ENCODE results near the gene JAG1. TPM values are rescaled to one million over a fixed set of nuclear protein-coding genes. Genes with fewer than 3 reads are reported as not detected.
A peak's percentile ranks its signal among the peaks of the same experiment; 100 is the strongest.

JAG1 gene
- total RNA-seq, 1 donor from 2014 or later, result 4.3 TPM

GRCh38 chr20:10699941-10700340 lies 26.1 kb upstream of the JAG1 start:
- no peak for ATAC-seq
- DNase-seq (ENCODE audit: low spot score), result no peak

DNA sequence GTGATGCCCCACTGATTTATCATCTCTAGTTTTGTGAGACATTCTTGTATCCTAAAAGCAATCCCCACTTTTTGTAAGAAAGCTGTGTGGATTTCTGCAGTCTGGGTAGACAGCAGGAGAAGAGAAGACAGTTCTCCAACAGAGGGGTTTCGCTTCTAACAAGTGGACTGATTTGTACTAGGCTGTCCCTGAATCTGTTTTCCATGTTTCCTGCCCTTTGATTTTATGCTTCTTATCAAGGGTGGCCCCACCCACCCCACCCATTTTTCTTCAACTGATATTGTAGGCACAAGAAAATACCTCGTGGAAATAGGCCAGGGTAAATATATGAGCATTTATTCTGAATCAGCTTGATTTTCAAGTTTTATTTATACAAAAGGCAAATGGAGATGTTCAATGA lies 25.7 kb upstream of the JAG1 start:
- no peak for DNase-seq (ENCODE audit: low spot score)
- no peak for ATAC-seq

DNA sequence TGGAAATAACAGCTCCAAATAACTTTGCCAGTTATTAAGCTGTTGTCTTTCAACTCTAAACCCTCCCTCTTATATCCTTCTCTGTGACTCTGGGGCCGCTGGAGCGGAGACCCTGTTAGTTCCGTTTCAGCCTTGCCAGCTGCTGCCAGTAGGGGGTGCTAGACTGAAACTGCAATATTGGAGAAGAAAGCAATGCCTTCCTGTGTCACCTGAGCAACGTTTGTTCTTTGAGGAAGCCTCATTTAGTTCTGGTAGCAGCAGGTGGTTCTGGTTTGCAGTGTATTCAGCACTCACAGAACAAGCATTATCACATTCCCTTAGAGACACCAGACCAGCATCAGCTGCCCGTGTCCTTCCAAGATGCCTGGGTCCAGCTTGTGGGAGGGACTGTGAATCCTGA lies 22.9 kb upstream of the JAG1 start:
- peak; percentile 51 for DNase-seq (ENCODE audit: low spot score)
- ATAC-seq, result peak; percentile 84

DNA sequence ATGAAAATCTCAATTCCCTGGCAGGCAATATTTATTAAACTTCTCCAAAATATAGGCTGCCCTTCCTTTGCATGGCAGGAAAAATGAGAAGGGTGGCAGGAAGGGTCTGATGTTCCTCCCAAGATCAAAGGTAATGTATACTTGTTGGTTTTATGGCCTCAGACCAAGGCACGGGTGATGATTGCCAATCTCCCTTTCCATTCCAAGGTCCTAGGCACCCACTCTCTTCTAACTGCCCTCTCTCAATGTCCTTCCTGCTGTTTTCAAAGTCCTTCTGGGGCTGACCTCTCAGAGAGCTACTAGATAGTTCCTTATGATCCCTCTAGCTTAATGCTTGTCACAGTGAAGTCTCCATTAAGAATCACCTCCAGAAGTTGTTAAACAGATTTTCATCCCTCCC lies 15.6 kb upstream of the JAG1 start:
- DNase-seq (ENCODE audit: low spot score) (no peak), ATAC-seq (no peak)

GRCh38 chr20:10687895-10688294 lies 14.1 kb upstream of the JAG1 start:
- ATAC-seq (no peak), DNase-seq (ENCODE audit: low spot score) (no peak)

GRCh38 chr20:10686356-10687133 lies 12.7 kb upstream of the JAG1 start:
- ATAC-seq (no peak), DNase-seq (ENCODE audit: low spot score) (no peak)

- ATAC-seq (no peak), DNase-seq (ENCODE audit: low spot score) (no peak)
Observed at GRCh38 chr20:10683537-10683936, 9.7 kb upstream of the JAG1 start.

- DNase-seq (ENCODE audit: low spot score) (no peak), ATAC-seq (no peak)
Observed at GRCh38 chr20:10682939-10683338, 9.1 kb upstream of the JAG1 start.

GRCh38 chr20:10681494-10681893 lies 7.7 kb upstream of the JAG1 start:
- DNase-seq (ENCODE audit: low spot score), result no peak
- ATAC-seq, result no peak

- no peak for DNase-seq (ENCODE audit: low spot score)
- no peak for ATAC-seq
Observed at GRCh38 chr20:10680571-10680970, 6.8 kb upstream of the JAG1 start.

GRCh38 chr20:10679269-10679668 lies 5.5 kb upstream of the JAG1 start:
- DNase-seq (ENCODE audit: low spot score), result no peak
- no peak for ATAC-seq

GRCh38 chr20:10676518-10676917 lies 2.7 kb upstream of the JAG1 start:
- DNase-seq (ENCODE audit: low spot score) (no peak), ATAC-seq (no peak)

DNA sequence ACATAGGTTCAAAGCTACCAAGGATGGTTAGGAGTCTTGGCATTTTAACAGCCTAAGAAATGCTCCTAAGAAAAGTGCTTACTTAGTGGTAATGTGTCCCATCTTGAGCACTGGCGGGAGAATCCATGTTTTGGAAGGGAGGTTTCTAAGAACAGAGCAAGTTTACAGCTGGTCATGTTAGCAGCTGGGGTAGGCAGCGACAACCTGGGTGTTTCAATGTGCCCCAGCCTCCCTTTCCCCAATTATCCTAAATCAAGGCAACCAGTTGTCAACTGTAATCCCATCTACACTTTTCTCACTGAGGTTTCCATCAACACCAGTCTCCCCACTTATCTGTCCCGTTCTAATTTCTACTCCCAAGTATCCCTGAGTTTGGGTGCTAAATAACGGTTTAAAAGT lies 1.6 kb upstream of the JAG1 start:
- DNase-seq (ENCODE audit: low spot score) (no peak), ATAC-seq (no peak)

DNA sequence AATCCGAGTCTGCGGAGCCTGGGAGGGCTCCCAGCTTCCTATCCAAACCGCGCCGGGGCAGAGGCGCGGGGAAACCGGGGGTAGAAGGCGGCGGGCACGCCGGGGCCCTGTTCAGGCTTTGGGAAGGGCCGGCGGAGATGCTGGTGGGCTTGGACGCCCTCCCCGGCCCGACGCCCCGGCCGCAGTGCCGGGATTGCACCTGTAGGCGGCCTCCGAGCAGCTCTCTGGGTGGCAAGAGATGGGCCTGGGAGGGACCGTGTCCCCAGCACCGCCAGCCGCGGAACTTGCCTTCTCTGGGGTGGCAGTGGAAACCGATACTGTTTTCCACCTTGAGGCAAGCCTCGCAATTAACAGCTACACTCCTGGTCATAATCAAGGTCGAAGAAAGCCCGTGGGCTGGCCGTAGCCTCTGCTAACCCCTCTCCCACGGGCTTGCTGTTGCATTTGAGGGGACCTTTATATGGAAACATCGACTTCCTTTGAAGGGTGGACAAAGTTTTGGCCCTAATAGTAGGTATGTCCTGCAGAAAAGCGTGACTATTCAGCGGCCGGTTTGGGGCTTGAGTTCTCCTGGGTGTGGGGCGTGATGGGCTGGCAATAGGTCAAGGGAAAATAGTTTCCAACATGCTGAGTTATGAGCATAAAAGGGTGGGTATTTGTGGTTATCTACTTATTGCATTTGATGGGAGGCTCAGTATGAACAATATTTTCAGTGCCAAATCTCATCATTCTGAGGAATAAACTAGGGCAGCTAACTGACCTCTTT lies 1.1 kb upstream of the JAG1 start:
- peak; percentile 70 for ATAC-seq
- peak; percentile 76 for DNase-seq (ENCODE audit: low spot score)

- ATAC-seq (peak; percentile 46), DNase-seq (ENCODE audit: low spot score) (peak; percentile 57)
Observed at GRCh38 chr20:10673176-10673841, 490 bp downstream of the JAG1 start.

DNA sequence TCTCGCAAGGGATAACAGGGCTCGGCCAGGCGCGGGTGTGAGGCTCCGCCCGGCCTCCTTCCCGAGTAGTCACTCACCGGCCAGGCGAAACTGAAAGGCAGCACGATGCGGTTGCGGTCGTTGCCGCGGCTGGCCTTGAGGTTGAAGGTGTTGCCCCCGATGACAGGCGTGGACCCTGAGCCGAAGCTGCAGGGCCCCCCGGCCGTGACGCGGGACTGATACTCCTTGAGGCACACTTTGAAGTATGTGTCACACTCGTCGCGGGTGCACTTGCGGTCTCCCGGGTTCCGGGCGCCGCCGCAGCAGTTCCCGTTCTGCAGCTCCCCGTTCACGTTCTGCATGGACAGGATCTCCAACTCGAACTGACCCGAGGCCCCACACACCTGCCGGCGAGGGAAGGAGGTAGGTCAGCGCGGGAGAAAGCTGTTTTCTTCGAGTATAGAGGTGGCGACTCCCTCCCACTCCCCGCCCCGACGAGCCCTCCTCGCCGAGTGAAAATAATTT lies 1.1 kb downstream of the JAG1 start:
- ATAC-seq (peak; percentile 36), DNase-seq (ENCODE audit: low spot score) (peak; percentile 71)

DNA sequence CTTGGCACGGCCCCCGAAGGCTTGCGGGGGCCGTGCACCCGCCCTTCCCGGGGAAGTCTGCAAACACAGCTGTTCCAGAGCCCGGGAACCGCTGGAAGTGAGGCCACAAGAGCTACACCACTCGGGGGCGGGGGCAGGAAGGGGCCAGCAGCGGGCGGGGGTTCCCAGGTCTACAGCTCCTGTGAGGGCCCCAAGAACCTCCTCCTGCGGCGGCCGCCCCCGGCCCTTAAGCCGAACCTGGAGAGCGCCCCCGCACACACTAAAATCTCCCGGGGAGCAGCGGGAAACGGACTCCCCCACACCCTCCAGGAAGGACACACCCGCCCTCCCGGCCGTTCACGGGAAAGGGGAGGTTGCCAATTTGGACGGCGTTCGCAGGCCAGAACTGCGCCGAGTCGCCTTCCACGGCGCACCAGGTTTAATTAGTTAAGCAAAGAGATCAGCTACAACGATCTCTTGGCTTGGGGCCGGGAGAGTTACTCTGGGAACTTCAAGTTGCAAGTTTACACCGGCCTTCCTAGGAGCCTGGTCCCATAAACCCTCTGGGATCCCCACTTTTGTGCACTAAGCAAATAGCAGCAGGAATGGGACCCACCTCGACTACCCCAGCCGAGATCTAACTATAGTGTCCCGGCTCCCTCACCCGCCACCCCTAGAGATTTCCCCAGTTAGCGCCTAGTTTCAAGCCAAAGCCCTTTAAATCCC lies 1.7 kb downstream of the JAG1 start:
- DNase-seq (ENCODE audit: low spot score), result peak; percentile 63
- peak; percentile 15 for ATAC-seq

DNA sequence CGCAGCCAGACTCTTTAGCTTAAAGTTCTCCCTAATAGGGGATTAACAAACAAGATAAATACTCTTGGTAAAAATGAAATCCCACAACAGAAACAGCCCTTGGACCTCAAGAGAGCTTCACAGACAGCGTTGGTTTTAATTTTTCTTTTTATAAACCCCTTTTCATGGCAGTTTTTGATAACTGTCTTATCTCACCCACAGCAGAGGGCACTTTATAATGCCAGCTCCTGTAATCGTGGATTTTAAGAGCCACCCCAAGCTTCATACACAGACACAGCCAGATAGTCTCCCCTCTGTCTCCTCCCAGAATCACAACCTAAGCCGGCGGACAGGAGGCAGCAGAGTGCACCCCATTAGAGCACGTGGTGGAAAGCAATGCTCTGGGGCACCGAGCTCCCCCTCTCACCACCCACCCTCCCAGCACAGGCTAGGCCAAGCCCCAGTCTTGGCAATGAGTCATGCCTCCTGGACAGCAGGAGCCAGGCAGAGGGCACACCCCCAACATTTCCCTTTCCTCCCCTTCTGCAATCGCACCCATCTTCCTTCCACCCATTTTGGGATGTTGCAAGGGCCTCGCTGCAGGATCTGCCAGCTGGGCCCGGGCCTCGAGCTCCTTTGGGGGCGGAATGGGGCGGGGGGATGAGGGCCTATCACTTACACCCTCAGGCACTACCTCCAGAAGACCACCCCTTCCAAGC lies 2.4 kb downstream of the JAG1 start:
- ATAC-seq (no peak), DNase-seq (ENCODE audit: low spot score) (peak; percentile 58)

DNA sequence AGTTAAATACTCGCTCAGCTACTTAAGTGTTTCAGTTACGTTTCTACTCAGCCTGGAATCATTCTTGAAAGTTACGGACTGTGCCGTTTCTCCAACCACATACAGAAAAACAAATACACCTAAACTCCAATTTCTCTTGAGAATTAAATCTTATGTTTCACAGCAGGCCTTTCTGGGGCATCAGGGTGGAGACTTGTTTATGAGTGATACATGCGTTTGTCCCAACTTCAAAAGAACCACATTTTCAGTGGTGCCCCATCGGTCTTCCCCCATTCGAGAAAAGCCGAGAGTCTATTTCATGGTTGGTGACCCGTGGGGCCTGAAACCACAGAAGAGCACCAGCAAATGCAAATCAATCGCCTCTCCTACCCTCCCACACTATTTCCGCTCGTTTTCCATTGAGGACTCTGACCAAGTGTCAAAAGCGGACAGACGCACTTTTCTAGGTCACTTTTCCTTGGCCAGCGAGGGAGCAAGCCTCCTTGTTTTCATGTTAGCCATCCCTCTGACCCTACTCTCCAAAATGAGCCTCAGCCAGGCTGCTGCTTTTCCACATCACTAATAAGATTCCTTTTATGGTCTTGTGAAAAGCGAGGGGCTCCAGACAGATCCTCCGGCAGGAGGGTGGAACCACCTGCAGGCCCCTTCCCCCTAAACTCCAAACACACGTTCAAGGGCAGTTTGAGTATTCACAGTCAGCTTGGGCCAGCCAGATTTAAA lies 3.1 kb downstream of the JAG1 start:
- peak; percentile 37 for DNase-seq (ENCODE audit: low spot score)
- no peak for ATAC-seq
